HTR-8/SVneo (cell line): ENCODE data around the gene ETS1.

Source experiments
- DNase-seq: peaks from one replicate; pipeline ENCODE4 v3.0.0; 2011; ENCODE audit warnings: low spot score, mixed read lengths; ENCODE audit not compliant: insufficient read length
- FAIRE-seq: peaks from 2 replicates; lab custom pipeline; 2011; peaks lifted over from hg19 to GRCh38; lab: Jason Lieb, UNC

Gene ETS1

DNA sequence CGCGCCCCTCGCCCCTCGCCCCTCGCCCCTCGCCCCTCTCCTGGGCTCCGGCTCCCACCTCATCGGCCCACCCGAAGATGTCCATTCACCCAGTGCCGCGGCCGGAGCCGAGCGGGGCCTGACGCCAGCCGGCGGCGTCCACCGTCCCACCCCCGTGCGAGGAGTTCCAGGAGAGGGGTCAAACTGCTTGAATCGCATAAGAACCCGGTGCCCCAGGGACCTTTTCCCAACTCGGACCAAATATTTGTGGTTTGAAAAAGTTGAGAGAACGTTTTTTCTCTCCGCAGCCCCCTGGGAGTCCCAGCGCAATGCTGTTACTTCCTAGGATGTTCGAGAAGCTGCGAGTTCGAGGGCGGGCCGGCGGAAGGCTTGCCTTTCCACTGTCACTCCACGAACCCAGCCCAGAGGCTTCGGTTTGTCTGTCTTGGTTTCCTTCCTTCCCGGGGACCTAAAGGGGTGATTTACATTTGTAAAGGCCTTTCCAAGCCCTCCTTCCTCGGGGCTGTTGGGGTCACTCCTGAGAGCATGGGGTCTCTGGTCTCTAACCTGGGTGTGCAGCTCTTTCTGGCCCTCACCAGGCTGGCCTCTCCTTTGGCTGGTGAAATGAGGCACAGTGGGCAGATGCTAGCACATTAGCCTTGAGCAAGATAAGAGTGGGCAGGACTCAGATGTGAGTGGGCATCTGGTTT is 38.0 kb downstream of the ETS1 start:
- FAIRE-seq: no peak
- DNase-seq: no peak

DNA sequence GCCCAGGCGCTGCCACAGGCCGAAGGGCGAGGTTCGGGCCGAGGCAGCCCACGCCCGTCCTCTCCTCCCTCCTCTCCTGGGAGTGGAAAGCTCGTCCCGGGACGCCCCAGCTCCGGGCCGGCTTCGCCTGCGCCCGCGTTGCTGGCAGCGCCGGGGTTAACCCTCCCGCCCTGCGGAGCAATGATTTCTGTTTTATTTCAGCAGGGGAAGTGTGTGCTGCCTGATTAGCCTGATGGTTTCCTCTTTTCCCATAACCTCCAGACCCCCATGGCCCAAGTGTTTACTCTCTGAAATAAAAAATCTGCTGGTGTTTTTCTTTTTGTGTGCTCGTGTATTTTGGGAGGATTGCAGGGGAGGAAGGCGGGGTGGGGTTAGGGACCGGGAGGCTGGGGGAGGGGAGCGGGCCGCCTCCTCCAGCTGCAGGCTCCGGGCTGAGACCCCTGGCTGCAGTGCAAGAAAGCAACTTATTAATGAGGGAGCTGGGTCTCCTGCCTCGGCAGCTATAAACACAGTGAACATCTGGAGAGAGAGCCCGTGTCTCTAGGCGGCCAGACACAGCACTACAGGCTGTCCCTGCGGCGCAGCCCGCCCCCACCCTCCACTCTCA is 38.6 kb downstream of the ETS1 start:
- FAIRE-seq: no peak
- no peak for DNase-seq

DNA sequence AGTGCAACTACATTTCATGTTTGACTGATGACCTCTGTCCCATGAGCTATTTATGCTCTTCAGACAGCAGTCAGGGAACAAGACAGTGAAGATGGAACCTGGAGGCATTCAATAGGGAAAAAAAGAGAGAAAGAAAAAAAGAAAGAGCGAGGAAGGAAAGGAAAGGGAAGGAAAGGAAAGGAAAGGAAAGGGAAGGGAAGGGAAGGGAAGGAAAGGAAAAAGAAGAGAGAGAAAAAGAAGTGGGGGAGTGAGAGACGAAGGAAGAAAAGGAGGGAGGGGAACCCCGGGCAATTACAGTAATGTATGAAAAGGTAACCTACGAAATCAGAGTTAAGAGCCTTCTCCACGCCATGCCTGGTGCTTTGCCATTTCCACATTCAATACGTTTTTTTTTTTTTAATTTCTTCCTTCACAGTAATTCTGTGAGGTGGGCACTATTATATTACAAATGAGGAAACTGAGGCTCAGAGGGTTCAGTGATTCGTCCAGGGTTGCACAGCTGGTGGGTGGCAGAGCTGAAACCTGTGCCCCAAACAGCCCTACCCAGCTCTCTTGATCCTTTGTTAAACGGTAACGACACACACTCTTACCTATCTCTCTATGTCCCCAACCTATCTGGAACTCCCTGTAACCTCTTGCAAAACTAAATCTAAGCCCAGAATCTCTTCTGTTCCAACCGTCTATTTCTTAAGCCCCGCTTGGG is 39.3 kb downstream of the ETS1 start:
- no peak for FAIRE-seq

DNA sequence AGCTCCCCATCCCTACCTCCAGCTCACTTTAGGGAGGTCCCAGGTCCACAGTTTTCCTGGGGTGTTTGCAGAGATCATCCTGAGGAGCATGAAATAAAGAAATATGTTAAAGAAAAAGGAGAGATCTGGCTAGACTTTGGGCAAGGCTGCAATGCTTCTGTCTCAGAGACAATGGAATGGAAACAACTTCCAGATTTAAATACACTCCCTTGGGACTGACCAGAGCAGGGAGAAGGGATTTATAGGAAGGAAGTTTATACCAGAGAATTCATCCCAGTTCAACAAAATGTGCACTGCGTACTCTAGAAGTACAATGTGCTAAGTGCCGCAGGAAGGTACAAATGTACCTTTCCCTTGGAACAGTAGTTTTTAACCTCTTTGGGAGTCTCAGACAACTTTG is 40.4 kb downstream of the ETS1 start:
- DNase-seq: no peak
- FAIRE-seq: no peak

More for the DNA sequence above, 39.3 kb downstream of the ETS1 start:
- no peak for DNase-seq

DNA sequence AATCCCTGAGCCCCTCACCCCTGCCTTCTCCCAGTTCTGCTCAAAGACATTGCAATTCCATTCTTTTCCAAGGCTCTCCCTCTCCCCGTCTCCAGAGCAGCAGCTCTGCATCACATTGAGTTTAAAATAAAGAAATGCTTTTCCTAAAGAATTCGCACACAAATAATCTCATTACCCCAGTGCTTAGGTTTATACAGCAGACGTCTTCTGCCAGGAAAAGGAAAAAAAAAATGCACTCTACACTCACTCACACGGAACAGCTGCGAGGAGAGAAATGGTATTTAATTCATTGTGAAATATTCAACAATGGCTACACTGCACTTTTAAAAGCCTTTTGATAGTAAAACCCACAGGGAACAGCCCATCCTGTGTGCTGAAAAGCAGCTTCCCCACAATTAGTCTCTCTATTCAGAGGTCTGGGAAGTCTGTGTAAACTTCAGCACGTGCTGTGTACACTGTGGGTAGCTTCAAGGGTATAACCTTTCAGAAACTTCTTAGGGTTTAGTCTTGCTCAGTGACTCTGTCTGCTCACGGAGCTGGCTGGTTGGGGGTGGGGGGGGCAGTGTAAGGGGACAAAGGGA is 42.8 kb downstream of the ETS1 start:
- DNase-seq (no peak), FAIRE-seq (no peak)

DNA sequence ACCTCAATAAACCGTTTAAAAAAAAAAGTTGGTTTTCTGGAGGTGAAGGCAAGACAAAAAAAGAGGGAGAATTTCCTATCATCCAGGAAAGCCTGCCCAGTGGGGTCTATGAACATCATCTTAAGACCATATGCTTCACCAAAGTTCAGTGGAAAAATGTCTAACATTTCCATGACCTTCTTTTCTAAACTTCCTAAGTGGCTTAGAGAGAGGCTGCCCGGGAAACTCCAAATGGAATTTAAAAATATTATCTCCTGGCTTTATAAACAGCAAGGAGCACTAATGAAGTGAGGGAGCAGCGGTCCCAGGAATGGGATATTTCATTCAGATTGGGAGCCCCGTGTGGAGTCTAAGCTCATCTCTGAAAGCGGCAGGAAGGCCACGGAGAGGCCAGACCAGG is 46.9 kb downstream of the ETS1 start:
- FAIRE-seq (no peak), DNase-seq (no peak)

DNA sequence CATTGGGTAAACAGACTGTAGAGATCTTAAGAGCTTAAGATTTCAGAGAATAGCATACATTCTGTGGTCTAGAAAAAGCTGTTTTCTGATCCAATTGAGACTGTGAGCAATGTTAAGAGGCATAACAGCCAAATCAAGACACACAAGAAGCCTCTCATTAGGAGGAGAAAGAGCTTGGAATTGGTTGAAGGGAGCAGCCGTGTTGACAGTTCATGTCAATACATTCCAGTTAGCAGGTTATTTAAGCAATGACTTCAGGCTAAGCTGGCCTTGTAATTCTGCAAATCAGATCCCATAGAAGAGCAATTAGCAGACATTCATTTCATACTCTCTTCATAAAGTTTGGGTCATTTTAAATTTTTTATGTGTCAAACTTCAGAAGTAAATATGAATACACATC is 50.9 kb downstream of the ETS1 start:
- FAIRE-seq: no peak
- DNase-seq: no peak

DNA sequence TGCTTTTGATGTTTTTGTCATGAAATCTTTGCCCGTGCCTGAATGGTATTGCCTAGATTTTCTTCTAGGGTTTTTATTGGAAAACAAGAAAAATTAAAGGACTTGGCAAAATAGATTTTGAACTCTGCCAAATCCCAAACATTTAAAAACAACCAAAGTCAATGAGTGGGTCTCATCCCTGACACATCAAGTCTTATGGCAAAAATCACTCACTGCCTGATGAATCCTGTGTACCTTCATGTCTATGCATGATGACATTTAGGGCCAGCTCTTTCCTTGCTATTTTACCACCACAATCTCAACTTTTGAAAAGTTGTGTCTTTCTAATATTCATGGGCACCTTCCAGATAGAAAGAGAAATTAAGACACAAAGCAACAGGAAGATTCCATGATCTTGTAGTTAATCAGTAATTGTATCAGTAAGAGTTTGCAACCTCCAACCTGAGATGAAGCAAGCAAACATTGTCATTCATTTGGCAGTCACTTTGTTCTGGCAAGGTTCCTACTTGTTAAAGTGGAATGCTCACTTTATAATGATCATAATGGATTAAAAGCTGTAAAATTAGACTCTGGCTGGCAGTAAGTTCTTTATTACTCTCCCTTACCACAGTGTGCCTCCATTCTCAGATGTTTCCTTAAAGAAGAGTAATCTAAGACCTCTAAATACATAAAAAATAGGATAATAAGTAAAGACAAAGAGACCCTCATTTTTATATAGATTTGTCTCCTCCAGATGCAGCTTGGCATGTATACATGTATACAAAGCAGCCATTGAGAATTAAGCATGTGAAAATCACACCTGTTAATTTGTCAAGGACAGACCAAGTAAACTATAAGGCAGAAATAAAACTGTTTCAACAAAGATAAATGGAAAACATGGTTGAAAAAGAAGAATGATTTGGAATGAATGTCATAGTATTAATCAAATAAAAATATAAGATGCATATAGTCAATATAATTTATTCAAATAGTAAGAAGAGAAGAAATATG is 51.6 kb downstream of the ETS1 start:
- FAIRE-seq: no peak
- DNase-seq: no peak

DNA sequence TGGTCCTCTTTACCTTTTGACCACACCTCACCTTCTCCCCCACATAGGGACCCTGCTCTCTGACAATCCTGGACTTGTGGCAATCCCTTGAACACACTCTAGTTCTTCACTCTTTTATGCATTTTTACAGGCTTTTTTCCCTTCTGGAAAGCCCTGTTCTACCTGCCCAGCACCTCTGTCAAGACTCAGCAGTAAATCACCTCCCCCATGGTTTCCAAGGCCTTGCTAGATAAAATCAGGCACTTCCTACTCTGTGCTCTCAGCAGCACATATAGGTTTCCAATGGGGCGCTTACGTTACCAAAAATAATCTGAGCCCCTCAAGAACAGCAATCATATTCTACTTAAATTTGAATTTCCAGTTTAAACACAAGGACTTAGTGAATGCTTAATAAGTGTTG is 53.9 kb downstream of the ETS1 start:
- DNase-seq (no peak), FAIRE-seq (no peak)

DNA sequence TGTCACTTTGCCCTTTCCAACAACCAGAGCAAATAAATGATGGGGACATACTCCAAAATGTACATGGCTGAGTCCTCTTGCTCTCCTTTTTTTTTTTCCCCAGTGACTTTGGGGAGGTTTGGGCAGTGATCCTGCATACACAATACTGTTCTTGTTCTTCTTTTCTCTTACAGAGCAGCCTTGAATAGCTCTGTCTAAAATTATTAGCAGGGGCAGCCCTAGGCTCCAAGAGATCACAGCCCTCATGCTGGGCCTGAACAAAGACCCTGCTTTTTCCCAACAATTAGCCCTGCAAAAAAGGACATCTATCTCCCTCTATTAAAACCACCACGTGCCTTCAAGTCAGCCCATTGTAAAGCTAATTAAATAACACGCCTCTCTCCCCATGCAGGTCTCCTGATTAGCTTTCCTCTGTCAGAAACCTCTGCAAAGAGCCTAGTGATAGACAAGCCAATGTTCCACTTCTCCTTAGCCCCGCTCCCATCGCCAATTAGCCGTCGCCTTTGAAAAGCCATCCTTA is 54.7 kb downstream of the ETS1 start:
- no peak for DNase-seq

DNA sequence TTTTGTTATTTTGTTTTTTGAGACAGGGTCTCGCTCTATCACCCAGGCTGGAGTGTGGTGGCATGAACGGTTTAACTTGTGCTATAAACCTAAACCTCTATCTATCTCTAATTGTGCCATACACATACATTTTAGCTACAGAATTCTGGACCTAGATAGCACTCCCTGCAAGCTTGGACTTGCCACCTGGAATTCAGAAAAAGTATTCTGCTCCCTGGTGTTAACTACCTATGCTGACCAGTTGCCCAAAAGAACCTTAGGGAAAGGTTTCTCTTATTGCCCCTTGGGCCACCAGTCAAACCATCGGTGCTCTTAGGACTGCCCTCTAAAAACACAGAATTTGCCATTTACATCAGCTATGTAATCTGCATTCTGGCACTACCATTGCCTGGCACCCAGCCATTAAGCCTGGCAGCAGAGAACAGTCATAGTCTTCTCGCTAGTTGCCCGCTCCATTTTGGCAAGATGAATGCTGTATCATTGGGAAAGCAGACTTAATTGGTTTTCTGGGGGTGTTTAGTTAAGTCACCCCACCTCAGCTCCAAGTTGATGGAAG is 55.3 kb downstream of the ETS1 start:
- DNase-seq: no peak
- FAIRE-seq: no peak

More for the DNA sequence above, 54.7 kb downstream of the ETS1 start:
- no peak for FAIRE-seq

DNA sequence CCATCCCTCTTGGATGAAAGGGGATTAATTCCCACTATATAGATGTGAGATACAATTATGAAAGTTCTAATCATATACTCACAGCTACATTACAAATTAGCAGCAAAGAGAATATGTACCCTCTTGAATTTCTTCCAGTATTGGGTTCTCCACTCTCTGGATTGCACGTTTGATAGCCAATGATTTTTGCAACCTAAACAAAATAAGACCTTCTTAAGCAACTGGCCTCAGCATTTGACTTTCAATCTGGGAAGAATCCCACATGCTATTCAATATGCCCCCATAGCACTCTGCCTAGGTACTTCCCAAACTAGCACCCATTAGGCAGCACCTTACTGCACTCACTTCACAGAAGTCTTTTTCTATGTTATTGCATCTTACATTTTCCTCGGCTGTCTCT is 55.8 kb downstream of the ETS1 start:
- no peak for DNase-seq
- no peak for FAIRE-seq

DNA sequence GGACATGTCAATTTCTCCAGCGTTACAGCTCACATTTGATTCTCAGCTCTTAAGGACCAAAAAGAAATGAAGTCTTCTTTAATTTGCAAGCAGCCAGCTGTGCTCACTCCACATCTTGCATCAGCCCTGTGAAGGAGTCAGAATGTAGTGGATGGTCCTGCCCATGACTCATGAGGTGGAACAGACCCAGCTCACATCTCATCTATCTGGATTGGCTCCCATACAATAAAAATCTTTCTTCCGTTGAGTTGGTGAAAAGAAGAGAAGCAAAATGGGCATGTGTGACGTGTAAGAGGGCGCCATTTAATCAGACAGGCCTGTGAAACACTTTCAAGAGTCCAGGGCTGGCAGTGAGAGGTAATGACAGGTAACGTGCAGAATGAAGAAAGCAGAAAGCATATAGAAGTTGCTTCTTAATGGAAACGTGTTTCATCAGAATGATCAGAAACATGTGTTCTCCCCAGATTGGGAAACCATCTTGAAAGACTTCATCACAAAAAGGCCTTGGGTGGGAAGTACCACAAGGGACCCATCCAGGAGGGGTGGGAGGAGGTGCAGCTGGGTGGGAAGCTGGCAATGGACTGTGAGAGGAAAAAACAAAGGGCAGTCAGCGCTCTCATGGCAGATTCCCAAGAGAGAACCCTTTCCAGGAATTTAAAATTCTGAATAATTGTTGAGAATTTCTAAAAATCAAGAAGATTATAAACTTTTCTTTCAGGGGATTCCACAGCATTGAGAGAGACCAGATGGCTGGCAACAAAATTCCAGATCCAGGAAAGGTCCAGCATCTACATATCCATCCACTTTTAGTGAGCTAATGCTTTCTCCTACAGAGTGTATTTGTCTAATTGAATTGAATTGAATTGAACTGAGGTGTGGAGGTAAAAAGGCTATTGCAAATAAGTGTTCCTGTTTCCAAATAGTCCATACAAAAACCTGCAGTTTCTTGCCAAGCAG is 57.0 kb downstream of the ETS1 start:
- DNase-seq (no peak), FAIRE-seq (no peak)

DNA sequence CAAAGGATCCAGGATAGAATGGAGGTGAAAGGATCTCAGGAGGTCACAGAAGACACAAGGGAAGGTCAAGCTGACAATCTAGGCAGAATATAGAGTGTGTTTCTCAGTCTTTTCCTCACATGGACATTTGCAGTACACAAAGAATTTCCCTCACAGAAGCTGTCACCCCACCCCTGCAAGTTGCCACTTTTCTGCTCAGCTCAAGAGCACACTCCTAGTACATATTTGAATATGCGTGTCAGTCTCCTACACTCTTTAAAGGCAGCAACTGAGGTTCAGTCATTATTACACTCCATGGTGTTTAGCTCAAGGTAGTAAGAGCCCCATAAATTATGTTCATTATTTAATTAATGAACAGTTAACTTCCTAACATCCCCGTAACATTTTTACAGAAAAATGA is 59.1 kb downstream of the ETS1 start:
- DNase-seq (no peak), FAIRE-seq (no peak)

DNA sequence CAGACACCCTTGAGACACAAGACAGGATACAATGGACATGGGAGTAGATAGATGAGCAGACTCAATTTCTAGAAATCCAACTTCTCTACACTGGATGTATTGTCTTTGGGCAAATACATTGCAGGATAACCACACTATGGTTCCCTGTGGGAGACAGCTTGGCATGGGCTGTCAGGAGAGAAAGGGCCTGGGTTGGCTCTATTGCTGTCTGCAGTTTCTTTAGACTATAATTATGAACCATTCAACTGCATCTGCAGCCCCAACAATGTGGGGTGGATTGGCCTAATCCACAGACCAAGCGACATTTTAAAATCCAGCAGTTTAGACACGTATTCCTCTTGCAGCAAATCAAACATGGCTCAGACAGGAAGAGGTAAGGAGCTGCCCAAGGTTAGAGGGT is 60.3 kb downstream of the ETS1 start:
- no peak for FAIRE-seq
- DNase-seq: no peak

DNA sequence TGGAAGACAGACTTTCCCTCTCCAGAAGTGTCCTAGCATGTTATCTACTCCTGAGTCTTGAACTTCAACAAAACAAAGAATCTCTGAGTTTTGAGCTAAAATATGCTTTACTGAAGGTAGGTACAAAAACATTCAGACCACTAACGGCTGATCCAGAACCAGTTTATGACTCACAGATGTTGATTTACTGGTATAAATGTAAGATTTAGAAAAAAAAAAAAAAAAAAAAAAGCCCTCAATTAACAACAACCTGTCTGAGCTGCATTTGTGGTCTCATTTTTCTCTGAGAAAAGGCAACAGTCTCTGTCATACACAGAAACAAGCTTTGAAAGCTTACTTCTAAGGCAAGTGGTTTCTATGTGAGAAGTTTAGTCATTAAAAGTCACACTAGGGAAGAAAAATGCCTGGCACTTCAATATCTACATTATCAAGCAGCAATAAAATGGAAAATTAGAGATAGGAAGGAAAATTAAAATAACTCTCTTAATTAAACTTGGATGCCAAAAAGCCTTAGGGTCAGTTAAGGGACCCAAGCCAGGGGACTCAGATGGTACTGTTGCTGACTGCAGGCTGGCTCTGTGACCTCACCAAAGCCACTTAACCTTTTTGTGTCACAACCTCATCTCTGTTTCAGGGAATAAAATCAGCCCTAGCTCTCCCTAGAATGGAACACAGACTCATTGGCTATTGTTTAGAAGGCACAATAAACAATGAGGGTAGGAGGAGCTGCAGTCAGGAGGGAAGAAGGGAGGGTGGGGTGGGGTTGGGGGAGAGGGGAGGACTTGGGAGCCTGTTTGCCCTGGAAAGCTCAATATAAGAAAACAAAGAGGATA is 61.7 kb downstream of the ETS1 start:
- FAIRE-seq: no peak
- no peak for DNase-seq

DNA sequence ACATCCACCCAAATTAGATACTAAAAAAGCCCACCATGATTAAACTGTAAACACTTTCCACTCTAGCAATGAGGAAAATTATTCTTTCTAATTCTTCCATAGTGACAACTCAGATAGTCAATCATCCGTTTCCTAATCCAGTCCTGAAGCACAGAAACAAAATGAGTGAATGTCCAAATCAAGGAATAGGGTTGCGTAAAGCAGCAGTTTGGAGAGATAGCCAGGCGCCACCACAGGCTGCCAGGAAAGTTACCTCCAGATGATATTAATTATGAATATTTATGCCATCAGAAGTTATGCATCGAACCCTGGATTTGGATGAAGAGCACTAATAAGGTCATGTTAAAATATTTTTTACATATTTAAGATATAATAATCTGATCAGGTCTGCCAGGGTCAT is 63.2 kb downstream of the ETS1 start:
- FAIRE-seq (no peak), DNase-seq (no peak)

DNA sequence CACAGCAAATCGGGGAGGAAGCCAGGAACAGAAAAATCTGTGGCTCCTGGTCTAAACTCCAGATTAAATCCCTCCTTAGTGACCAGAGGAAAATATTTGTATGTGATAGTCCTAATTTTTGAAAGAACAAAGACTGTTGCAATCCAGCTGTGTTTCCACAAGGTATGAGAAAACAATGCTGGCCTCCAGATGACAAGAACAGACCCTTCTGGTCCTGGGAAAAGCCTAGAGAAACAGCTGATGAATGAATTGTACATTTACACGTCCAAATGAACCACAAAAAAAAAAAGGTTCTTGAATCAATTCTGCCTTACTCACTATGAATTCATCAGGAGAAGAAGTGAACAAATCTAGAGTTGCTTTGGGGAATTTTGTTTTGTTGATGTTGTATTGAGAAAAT is 63.7 kb downstream of the ETS1 start:
- no peak for DNase-seq
- FAIRE-seq: no peak
